Mesenchymal stem cell (in vitro differentiated cells and primary cell): Measurements from ENCODE around the gene FOXC1.

ENCODE experiments used
- DNase-seq: peaks from one replicate; pipeline ENCODE4 v3.0.0-alpha.2; 2013
- H2AFZ ChIP-seq: one replicate; pipeline ENCODE4 v1.6.1; 2013; ENCODE audit warnings: low read depth, mild to moderate bottlenecking, control low read depth, inconsistent platforms, low read length, moderate library complexity
- H2AK5ac ChIP-seq: 2 replicates; pipeline ENCODE4 v1.6.1; 2013; ENCODE audit warnings: low read length, moderate library complexity, mild to moderate bottlenecking, inconsistent platforms; ENCODE audit not compliant: severe bottlenecking
- H2BK120ac ChIP-seq: one replicate; pipeline ENCODE4 v1.6.1; 2013; ENCODE audit warnings: low read depth, mild to moderate bottlenecking, inconsistent platforms, low read length, moderate library complexity
- H2BK12ac ChIP-seq, 2 experiments: one replicate each; pipeline ENCODE4 v1.6.1; 2013; ENCODE audit warnings: inconsistent platforms in 2 of 2, low read length in 2 of 2, mild to moderate bottlenecking in 2 of 2, moderate library complexity in 2 of 2, control low read depth in 1 of 2
- H2BK15ac ChIP-seq: one replicate; pipeline ENCODE4 v1.6.1; 2013; ENCODE audit warnings: mild to moderate bottlenecking, low read depth, inconsistent platforms; ENCODE audit not compliant: poor library complexity, severe bottlenecking
- H2BK5ac ChIP-seq: 2 replicates; pipeline ENCODE4 v1.6.1; 2013; ENCODE audit warnings: low read depth, mild to moderate bottlenecking, low read length, control low read depth, inconsistent platforms; ENCODE audit not compliant: poor library complexity, severe bottlenecking
- H3K14ac ChIP-seq, 2 experiments: one replicate each; pipeline ENCODE4 v1.6.1; 2013; ENCODE audit warnings: inconsistent platforms in 2 of 2, low read length in 2 of 2, control low read depth in 1 of 2, mild to moderate bottlenecking in 1 of 2, moderate library complexity in 1 of 2
- H3K18ac ChIP-seq, 2 experiments: one replicate each; pipeline ENCODE4 v1.6.1; 2013; ENCODE audit warnings: inconsistent platforms in 2 of 2, low read length in 2 of 2, control low read depth in 1 of 2, low read depth in 1 of 2, mild to moderate bottlenecking in 1 of 2
- H3K23ac ChIP-seq, 2 experiments: one replicate each; pipeline ENCODE4 v1.6.1; 2013; ENCODE audit warnings: inconsistent platforms in 2 of 2, low read length in 2 of 2, mild to moderate bottlenecking in 2 of 2, moderate library complexity in 2 of 2, control low read depth in 1 of 2
- H3K27ac ChIP-seq: 2 replicates; pipeline ENCODE4 v1.5.1; 2013; ENCODE audit warnings: mild to moderate bottlenecking, moderate library complexity, low read length, control low read depth, inconsistent platforms; ENCODE audit not compliant: poor library complexity, severe bottlenecking
- H3K27me3 ChIP-seq, 2 experiments: 2 replicates each; pipeline versions ENCODE4 v1.6.1 to v1.7.0; 2013; ENCODE audit warnings: low read length in 2 of 2, mild to moderate bottlenecking in 2 of 2, moderate library complexity in 2 of 2, control low read depth in 1 of 2, inconsistent platforms in 1 of 2; ENCODE audit not compliant: control insufficient read depth in 1 of 2, insufficient read depth in 1 of 2
- H3K36me3 ChIP-seq, 2 experiments: 2 replicates each; pipeline versions ENCODE4 v1.6.1 to v1.7.0; 2013; ENCODE audit warnings: low read length in 2 of 2, control low read depth in 1 of 2, inconsistent platforms in 1 of 2, low read depth in 1 of 2, mild to moderate bottlenecking in 1 of 2; ENCODE audit not compliant: insufficient read depth in 2 of 2, control insufficient read depth in 1 of 2
- H3K4ac ChIP-seq, 2 experiments: one replicate each; pipeline ENCODE4 v1.6.1; 2013; ENCODE audit warnings: inconsistent platforms in 2 of 2, low read length in 2 of 2, mild to moderate bottlenecking in 2 of 2, moderate library complexity in 2 of 2, control low read depth in 1 of 2, low read depth in 1 of 2
- H3K4me1 ChIP-seq: 2 replicates; pipeline ENCODE4 v1.6.1; 2013; ENCODE audit warnings: low read depth, low read length, control low read depth; ENCODE audit not compliant: control insufficient read depth, insufficient read depth
- H3K4me2 ChIP-seq: 2 replicates; pipeline ENCODE4 v1.6.1; 2013; ENCODE audit warnings: low read length, mild to moderate bottlenecking, inconsistent platforms; ENCODE audit not compliant: poor library complexity, severe bottlenecking
- H3K4me3 ChIP-seq, 2 experiments: 2 replicates each; pipeline versions ENCODE4 v1.5.1 to v1.7.0; 2013; ENCODE audit warnings: low read length in 2 of 2, mild to moderate bottlenecking in 2 of 2, control low read depth in 1 of 2, low read depth in 1 of 2; ENCODE audit not compliant: insufficient read depth in 1 of 2
- H3K79me1 ChIP-seq: replicated peaks from 2 replicates; pipeline ENCODE4 v1.6.1; 2013; ENCODE audit warnings: mild to moderate bottlenecking, control low read depth, low read length, inconsistent platforms; ENCODE audit not compliant: poor library complexity, severe bottlenecking
- H3K9ac ChIP-seq: 2 replicates; pipeline ENCODE4 v1.7.0; 2013; ENCODE audit warnings: mild to moderate bottlenecking, low read length, moderate library complexity
- H3K9me3 ChIP-seq: 2 replicates; pipeline ENCODE4 v1.7.0; 2013; ENCODE audit warnings: mild to moderate bottlenecking, low read length; ENCODE audit not compliant: control insufficient read depth
- H4K8ac ChIP-seq: one replicate; pipeline ENCODE4 v1.6.1; 2013; ENCODE audit warnings: inconsistent platforms, mild to moderate bottlenecking, low read length, moderate library complexity
- H4K91ac ChIP-seq: one replicate; pipeline ENCODE4 v1.6.1; 2013; ENCODE audit warnings: mild to moderate bottlenecking, low read length, inconsistent platforms
- WGBS: methylation state at CpG from one replicate; pipeline ENCODE4 v1.1.7; 2013; ENCODE audit warnings: mixed read lengths; 5-methylcytosine and 5-hydroxymethylcytosine counted together

FOXC1 gene

GRCh38 chr6:1610497-1611321, 994 bp downstream of the FOXC1 start:
- peaks cover 4% of the 10 kb centered on the region for H3K79me1 ChIP-seq
- under 1% methylated on average over 80 of the region's 101 CpGs for WGBS
- peaks cover 42% of the 10 kb centered on the region for H3K4me1 ChIP-seq
- no peak overlapping the region for H2AK5ac ChIP-seq
- H2AFZ ChIP-seq: no peak overlapping the region
- no peak for DNase-seq
- no peak overlapping the region for H4K91ac ChIP-seq
- no peak overlapping the region for H3K4ac ChIP-seq
- H3K4me2 ChIP-seq: peak overlapping the region; percentile 92
- H3K14ac ChIP-seq: no peak overlapping the region
- H3K23ac ChIP-seq: peak overlapping the region in 1 of 2 experiments; percentile 91
- H3K27ac ChIP-seq: peak overlapping the region; percentile 24
- no peak overlapping the region for H2BK5ac ChIP-seq
- peaks cover 34 to 48% of the 10 kb centered on the region in 2 experiments for H3K27me3 ChIP-seq
- H4K8ac ChIP-seq: no peak overlapping the region
- H3K9me3 ChIP-seq: no peaks in the 10 kb centered on the region
- no peak overlapping the region for H2BK12ac ChIP-seq
- H2BK120ac ChIP-seq: no peak overlapping the region
- H3K4me3 ChIP-seq: peak overlapping the region; percentile 72 to 84
- no peak overlapping the region for H3K18ac ChIP-seq
- H3K36me3 ChIP-seq: no peaks in the 10 kb centered on the region
- H3K9ac ChIP-seq: peak overlapping the region; percentile 81
- H2BK15ac ChIP-seq: peak overlapping the region; percentile 63

- H3K4me2 ChIP-seq: peak overlapping the region; percentile 69
- no peak overlapping the region for H3K27ac ChIP-seq
- H4K8ac ChIP-seq: no peak overlapping the region
- DNase-seq: no peak
- no peak overlapping the region for H4K91ac ChIP-seq
- no peak overlapping the region for H3K9ac ChIP-seq
- WGBS: under 1% methylated on average over 28 of the region's 38 CpGs
- H2BK5ac ChIP-seq: no peak overlapping the region
- no peak overlapping the region for H2BK12ac ChIP-seq
- H3K36me3 ChIP-seq: no peaks in the 10 kb centered on the region
- H3K79me1 ChIP-seq: peaks cover 4% of the 10 kb centered on the region
- no peaks in the 10 kb centered on the region for H3K9me3 ChIP-seq
- no peak overlapping the region for H2AK5ac ChIP-seq
- peak overlapping the region; percentile 72 to 84 for H3K4me3 ChIP-seq
- H2BK15ac ChIP-seq: no peak overlapping the region
- no peak overlapping the region for H2AFZ ChIP-seq
- H3K14ac ChIP-seq: no peak overlapping the region
- H3K4ac ChIP-seq: no peak overlapping the region
- H3K18ac ChIP-seq: no peak overlapping the region
- peaks cover 42% of the 10 kb centered on the region for H3K4me1 ChIP-seq
- H2BK120ac ChIP-seq: no peak overlapping the region
- H3K23ac ChIP-seq: peak overlapping the region in 1 of 2 experiments; percentile 91
- H3K27me3 ChIP-seq: peaks cover 30 to 42% of the 10 kb centered on the region in 2 experiments
Observed at GRCh38 chr6:1611322-1611571, 1.5 kb downstream of the FOXC1 start.

DNA sequence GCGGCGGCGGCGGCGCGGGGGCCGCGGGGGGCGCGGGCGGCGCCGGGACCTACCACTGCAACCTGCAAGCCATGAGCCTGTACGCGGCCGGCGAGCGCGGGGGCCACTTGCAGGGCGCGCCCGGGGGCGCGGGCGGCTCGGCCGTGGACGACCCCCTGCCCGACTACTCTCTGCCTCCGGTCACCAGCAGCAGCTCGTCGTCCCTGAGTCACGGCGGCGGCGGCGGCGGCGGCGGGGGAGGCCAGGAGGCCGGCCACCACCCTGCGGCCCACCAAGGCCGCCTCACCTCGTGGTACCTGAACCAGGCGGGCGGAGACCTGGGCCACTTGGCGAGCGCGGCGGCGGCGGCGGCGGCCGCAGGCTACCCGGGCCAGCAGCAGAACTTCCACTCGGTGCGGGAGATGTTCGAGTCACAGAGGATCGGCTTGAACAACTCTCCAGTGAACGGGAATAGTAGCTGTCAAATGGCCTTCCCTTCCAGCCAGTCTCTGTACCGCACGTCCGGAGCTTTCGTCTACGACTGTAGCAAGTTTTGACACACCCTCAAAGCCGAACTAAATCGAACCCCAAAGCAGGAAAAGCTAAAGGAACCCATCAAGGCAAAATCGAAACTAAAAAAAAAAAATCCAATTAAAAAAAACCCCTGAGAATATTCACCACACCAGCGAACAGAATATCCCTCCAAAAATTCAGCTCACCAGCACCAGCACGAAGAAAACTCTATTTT, 2.0 kb downstream of the FOXC1 start:
- under 1% methylated on average over 47 of the region's 71 CpGs for WGBS
- no peak overlapping the region for H2AK5ac ChIP-seq
- no peak overlapping the region for H3K14ac ChIP-seq
- no peak overlapping the region for H3K4ac ChIP-seq
- H3K27ac ChIP-seq: peak overlapping the region; percentile 45
- no peak overlapping the region for H4K8ac ChIP-seq
- peaks cover 39% of the 10 kb centered on the region for H3K4me1 ChIP-seq
- H2AFZ ChIP-seq: peak overlapping the region; percentile 87
- no peak overlapping the region for H2BK120ac ChIP-seq
- peak overlapping the region in 1 of 2 experiments; percentile 21 for H3K18ac ChIP-seq
- H3K36me3 ChIP-seq: no peaks in the 10 kb centered on the region
- H4K91ac ChIP-seq: no peak overlapping the region
- peak overlapping the region; percentile 45 to 83 for H3K23ac ChIP-seq
- H3K9ac ChIP-seq: peak overlapping the region; percentile 81
- peak overlapping the region; percentile 72 to 84 for H3K4me3 ChIP-seq
- no peak overlapping the region for H2BK15ac ChIP-seq
- H3K27me3 ChIP-seq: peaks cover 28 to 37% of the 10 kb centered on the region in 2 experiments
- H3K9me3 ChIP-seq: no peaks in the 10 kb centered on the region
- peak overlapping the region; percentile 86 for H3K4me2 ChIP-seq
- peaks cover 4% of the 10 kb centered on the region for H3K79me1 ChIP-seq
- H2BK12ac ChIP-seq: no peak overlapping the region
- DNase-seq: peak; percentile 39
- H2BK5ac ChIP-seq: peak overlapping the region; percentile 59

- H3K14ac ChIP-seq: no peak overlapping the region
- no peak overlapping the region for H4K8ac ChIP-seq
- H3K27me3 ChIP-seq: peaks cover 21 to 30% of the 10 kb centered on the region in 2 experiments
- no peak for DNase-seq
- no peak overlapping the region for H2BK5ac ChIP-seq
- H2BK12ac ChIP-seq: no peak overlapping the region
- H3K4me1 ChIP-seq: peaks cover 35% of the 10 kb centered on the region
- H2BK15ac ChIP-seq: no peak overlapping the region
- H2AFZ ChIP-seq: no peak overlapping the region
- 5% methylated on average over 4 of the region's 10 CpGs for WGBS
- H3K27ac ChIP-seq: peak overlapping the region; percentile 43
- no peak overlapping the region for H2BK120ac ChIP-seq
- H2AK5ac ChIP-seq: no peak overlapping the region
- no peak overlapping the region for H3K23ac ChIP-seq
- no peaks in the 10 kb centered on the region for H3K36me3 ChIP-seq
- no peak overlapping the region for H3K18ac ChIP-seq
- peak overlapping the region in 1 of 2 experiments; percentile 84 for H3K4me3 ChIP-seq
- no peaks in the 10 kb centered on the region for H3K9me3 ChIP-seq
- H3K4me2 ChIP-seq: peak overlapping the region; percentile 86
- H3K79me1 ChIP-seq: peaks cover 4% of the 10 kb centered on the region
- no peak overlapping the region for H3K4ac ChIP-seq
- H3K9ac ChIP-seq: peak overlapping the region; percentile 81
- no peak overlapping the region for H4K91ac ChIP-seq
Observed at GRCh38 chr6:1612299-1612973, 2.7 kb downstream of the FOXC1 start.
